Astrocyte (in vitro differentiated cells and primary cell): Measurements from ENCODE around the gene KRT31.

Experiments
- EZH2 ChIP-seq: IDR thresholded peaks from 2 replicates; pipeline ENCODE4 v1.6.1; 2012; ENCODE audit warnings: mild to moderate bottlenecking, low read length, inconsistent platforms; ENCODE audit not compliant: insufficient read depth
- TF ChIP-seq, protein P1 (sequence below): IDR thresholded peaks from 2 replicates; pipeline ENCODE4 v1.5.1; 2011; ENCODE audit warnings: low read depth, mild to moderate bottlenecking, inconsistent platforms, low read length, moderate library complexity; ENCODE audit not compliant: insufficient read depth

DNA sequence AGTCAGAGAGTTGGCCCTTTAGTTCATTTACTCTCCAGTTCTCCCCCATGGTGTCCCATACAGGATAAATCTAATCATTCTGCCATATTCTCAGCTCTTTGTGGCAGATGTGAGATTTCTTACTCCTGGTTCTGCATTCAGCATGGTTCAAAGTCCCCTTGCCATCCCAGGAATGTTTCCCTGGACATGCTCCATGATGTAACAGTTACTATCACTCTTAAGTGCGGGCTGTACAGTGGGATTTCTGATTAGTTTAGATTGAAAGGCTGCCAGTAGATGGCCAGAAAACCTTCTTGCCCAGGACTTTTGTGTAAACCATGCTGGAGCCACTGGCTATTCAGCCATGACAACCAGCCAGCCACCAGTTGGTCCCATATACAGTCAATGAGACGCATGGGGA is 16.6 kb upstream of the KRT31 start:
- TF ChIP-seq, protein P1, sequence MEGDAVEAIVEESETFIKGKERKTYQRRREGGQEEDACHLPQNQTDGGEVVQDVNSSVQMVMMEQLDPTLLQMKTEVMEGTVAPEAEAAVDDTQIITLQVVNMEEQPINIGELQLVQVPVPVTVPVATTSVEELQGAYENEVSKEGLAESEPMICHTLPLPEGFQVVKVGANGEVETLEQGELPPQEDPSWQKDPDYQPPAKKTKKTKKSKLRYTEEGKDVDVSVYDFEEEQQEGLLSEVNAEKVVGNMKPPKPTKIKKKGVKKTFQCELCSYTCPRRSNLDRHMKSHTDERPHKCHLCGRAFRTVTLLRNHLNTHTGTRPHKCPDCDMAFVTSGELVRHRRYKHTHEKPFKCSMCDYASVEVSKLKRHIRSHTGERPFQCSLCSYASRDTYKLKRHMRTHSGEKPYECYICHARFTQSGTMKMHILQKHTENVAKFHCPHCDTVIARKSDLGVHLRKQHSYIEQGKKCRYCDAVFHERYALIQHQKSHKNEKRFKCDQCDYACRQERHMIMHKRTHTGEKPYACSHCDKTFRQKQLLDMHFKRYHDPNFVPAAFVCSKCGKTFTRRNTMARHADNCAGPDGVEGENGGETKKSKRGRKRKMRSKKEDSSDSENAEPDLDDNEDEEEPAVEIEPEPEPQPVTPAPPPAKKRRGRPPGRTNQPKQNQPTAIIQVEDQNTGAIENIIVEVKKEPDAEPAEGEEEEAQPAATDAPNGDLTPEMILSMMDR, result no peak
- TF ChIP-seq EZH2, result no peak
